K562 (cell line): Measurements from ENCODE around the gene PPAT. TPM values are rescaled to one million over a fixed set of nuclear protein-coding genes. Genes with fewer than 3 reads are reported as not detected.

Experiments used
- CEBPZ ChIP-seq: fragments of 150-350 bp; IDR thresholded peaks from 2 replicates; pipeline ENCODE4 v1.6.1; 2014; ENCODE audit warnings: low read depth, mild to moderate bottlenecking, low read length, borderline replicate concordance
- HIVEP1 ChIP-seq: fragments of 250-450 bp; sonication (Bioruptor Pico); IDR thresholded peaks from 2 replicates; pipeline ENCODE4 v1.4.0; 2020; ENCODE audit warnings: mild to moderate bottlenecking
- HOXB6 ChIP-seq: fragments of 250-450 bp; sonication (Bioruptor Pico); IDR thresholded peaks from 2 replicates; pipeline ENCODE4 v1.5.1; 2022; ENCODE audit warnings: mild to moderate bottlenecking, borderline replicate concordance
- NFE2L1 ChIP-seq: fragments of 450-650 bp; IDR thresholded peaks from 2 replicates; pipeline ENCODE4 v1.6.1; 2016; ENCODE audit warnings: missing genetic modification characterization, low read depth, mild to moderate bottlenecking, missing compliant biosample characterization, moderate library complexity, borderline replicate concordance
- PBX2 ChIP-seq, 2 experiments: IDR thresholded peaks in 1 of 2; conservative IDR thresholded peaks in 1 of 2; 2 replicates each; pipeline ENCODE4 v1.6.1; 2016; ENCODE audit warnings: low read depth in 2 of 2, mild to moderate bottlenecking in 1 of 2, missing compliant biosample characterization in 1 of 2, missing genetic modification characterization in 1 of 2, moderate library complexity in 1 of 2
- PHB ChIP-seq: fragments of 250-450 bp; sonication (Bioruptor Pico); IDR thresholded peaks from 2 replicates; pipeline ENCODE4 v1.5.0; 2021
- POLR2H ChIP-seq: IDR thresholded peaks from 2 replicates; pipeline ENCODE4 v1.6.1; 2016; ENCODE audit warnings: missing genetic modification characterization, low read depth, mild to moderate bottlenecking, control low read depth, missing compliant biosample characterization, moderate library complexity
- RBFOX2 ChIP-seq: fragments of 200-400 bp; formaldehyde crosslinking; IDR thresholded peaks from 2 replicates; pipeline ENCODE4 v1.6.1; 2017; ENCODE audit warnings: low read depth, mild to moderate bottlenecking, low read length, moderate library complexity
- SLC30A9 ChIP-seq: fragments of 250-450 bp; sonication (Bioruptor Pico); IDR thresholded peaks from 2 replicates; pipeline ENCODE4 v1.8.0; 2022; ENCODE audit warnings: mild to moderate bottlenecking, moderate library complexity
- UBTF ChIP-seq, 2 experiments: IDR thresholded peaks; 2 replicates each; pipeline ENCODE4 v1.6.1; 2012; ENCODE audit warnings: improper control_type of control experiment in 2 of 2, low read depth in 2 of 2, low read length in 2 of 2, borderline replicate concordance in 1 of 2
- ZNF184 ChIP-seq: sonication (generic); formaldehyde crosslinking; IDR thresholded peaks from 2 replicates; pipeline ENCODE4 v1.5.0; 2020; ENCODE audit warnings: missing genetic modification reagents
- ZNF253 ChIP-seq: fragments of 250-450 bp; sonication (Bioruptor Pico); conservative IDR thresholded peaks from 2 replicates; pipeline ENCODE4 v1.6.1; 2021; ENCODE audit warnings: mild to moderate bottlenecking
- ZNF263 ChIP-seq: sonication (generic); formaldehyde crosslinking; IDR thresholded peaks from 2 replicates; pipeline ENCODE4 v1.8.0; 2022; ENCODE audit warnings: mild to moderate bottlenecking, missing genetic modification reagents, borderline replicate concordance
- ZNF707 ChIP-seq: fragments of 250-450 bp; sonication (Bioruptor Pico); conservative IDR thresholded peaks from 2 replicates; pipeline ENCODE4 v1.8.0; 2022; ENCODE audit warnings: inconsistent platforms, mild to moderate bottlenecking, moderate library complexity
- ZNF780A ChIP-seq: fragments of 250-450 bp; sonication (Bioruptor Pico); IDR thresholded peaks from 2 replicates; pipeline ENCODE4 v1.5.0; 2021; ENCODE audit warnings: mild to moderate bottlenecking
- polyA plus RNA-seq, 8 experiments: library from polyadenylated mRNA; depleted of rRNA in 4 of 8; stranded (reverse) in 5 of 8; unstranded in 3 of 8; fragments of >200 nt; fragmentation: Nextera tagmentation in 2 of 8; fragmentation: Illumina TruSeq in 1 of 8; extraction: Ambion mirVana in 2 of 8; extraction: Trizol in 1 of 8; gene quantifications; 2 replicates each; pipeline versions ENCODE4 v1.2.1 to v1.2.3, GENCODE V29; 2011 to 2014; ENCODE audit warnings: inconsistent platforms in 1 of 8, missing spikeins in 1 of 8
- total RNA-seq, 7 experiments: library from RNA; depleted of rRNA in 6 of 7; stranded (reverse); fragments of >200 nt in 6 of 7; fragmentation: Illumina TruSeq in 2 of 7; extraction: Trizol in 2 of 7; gene quantifications; 2 replicates each; pipeline versions ENCODE4 v1.2.1 to v1.2.3, GENCODE V29; 2011 to 2021; ENCODE audit warnings: low replicate concordance in 1 of 7

The PPAT gene
- total and polyA plus RNA-seq, 9 of the 15 experiments (the other 6 are each of a cell fraction or from before 2014, with no cell fraction given): 36.2 to 75.8 (median 55.5) TPM

- TF ChIP-seq SLC30A9 (no peak), ZNF184 (no peak), ZNF263 (CRISPR knock-in tag) (no peak), CEBPZ (no peak), ZNF253 (no peak), HIVEP1 (CRISPR knock-in tag) (peak; percentile 28; the same call in 1 of the 2 replicates), HOXB6 (CRISPR knock-in tag) (no peak), NFE2L1 (tag) (no peak), UBTF (IDR thresholded peaks at IDR 0.05; ENCODE audit: borderline replicate concordance in 1 of 2, low read depth in 2 of 2, low read length in 2 of 2) (peak in 1 of 2 experiments; percentile 88; a peak in 3 of 4 replicates), POLR2H (tag) (peak; percentile 95), PHB (CRISPR knock-in tag) (no peak), ZNF780A (no peak), PBX2 (CRISPR knock-in tag; IDR thresholded peaks at IDR 0.05; ENCODE audit: low read depth) (no peak), PBX2 (tag; conservative IDR thresholded peaks at IDR 0.05; ENCODE audit: low read depth) (peak; percentile 70), RBFOX2 (peak; percentile 98), ZNF707 (no peak)
These were observed 48.1 kb downstream of the PPAT start, which contains the start of gene AASDH (continued) for GRCh38 chr4:56387023-56388001.
